Measurements from ENCODE around the gene SHISA9. TPM values are rescaled to one million over a fixed set of nuclear protein-coding genes. Genes with fewer than 3 reads are reported as not detected.
A peak's percentile ranks its signal among the peaks of the same experiment; 100 is the strongest.

The SHISA9 gene
- total RNA-seq, 1 experiment from 2014 or later: not detected

DNA sequence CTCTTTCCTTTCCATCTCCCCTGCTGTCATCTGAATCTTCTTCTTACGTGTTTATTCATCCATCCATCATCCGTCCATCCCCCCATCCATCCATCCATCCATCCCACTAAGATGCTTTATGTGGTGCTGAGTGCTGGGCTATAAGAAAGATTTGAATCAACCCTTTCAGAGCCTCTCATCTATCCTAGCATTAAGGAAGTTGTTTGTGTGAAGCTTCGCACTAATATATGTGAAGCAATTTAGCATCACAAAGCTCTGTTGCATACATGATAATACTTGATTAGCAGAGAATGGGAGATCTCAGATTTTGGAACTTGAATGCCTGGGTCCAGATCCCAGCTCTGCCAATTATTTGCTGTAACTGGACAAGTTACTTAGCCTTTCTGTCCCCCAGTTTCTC, 255.7 kb downstream of the SHISA9 start:
- Histone ChIP-seq H3K9me2 (replicated peaks; ENCODE audit: insufficient read depth, low read length) (no peaks in the 10 kb centered on the region), H3K4me3 (ENCODE audit: low read length) (no peak overlapping the region), H2AFZ (ENCODE audit: low read length) (no peak overlapping the region), H3K36me3 (ENCODE audit: insufficient read depth, low read length) (no peaks in the 10 kb centered on the region), H3K27me3 (ENCODE audit: low read length) (no peaks in the 10 kb centered on the region), H3K9ac (ENCODE audit: low read length) (no peak overlapping the region), H3K27ac (ENCODE audit: low read length) (no peak overlapping the region), H3K79me2 (ENCODE audit: low read length) (no peaks in the 10 kb centered on the region), H3K9me3 (ENCODE audit: low read length) (no peaks in the 10 kb centered on the region), H4K20me1 (ENCODE audit: insufficient read depth, low read depth, low read length) (no peaks in the 10 kb centered on the region), H3K4me1 (ENCODE audit: low read length) (no peaks in the 10 kb centered on the region), H3K4me2 (ENCODE audit: low read depth, low read length, poor library complexity, severe bottlenecking) (no peak overlapping the region)
- DNase-seq: no peak

DNA sequence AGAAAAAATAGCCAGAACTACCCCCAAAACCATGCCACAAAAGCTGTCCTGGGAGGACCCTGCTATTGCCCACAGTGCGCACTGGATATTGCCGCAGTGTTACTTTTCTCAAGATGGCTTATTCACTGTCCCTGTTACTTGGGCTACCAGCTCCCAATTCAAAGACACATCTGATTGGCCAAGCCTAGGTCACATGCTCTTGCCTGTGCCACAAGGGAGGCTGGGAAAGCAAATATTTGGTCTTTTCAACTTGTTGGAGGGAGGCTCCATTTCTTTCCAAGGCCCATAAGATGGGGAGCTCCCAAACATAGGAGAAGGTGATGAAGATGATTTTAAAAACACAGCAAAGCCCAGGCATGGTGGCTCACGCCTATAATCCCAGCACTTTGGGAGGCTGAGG, 257.0 kb downstream of the SHISA9 start:
- no peaks in the 10 kb centered on the region for H3K9me3 ChIP-seq (ENCODE audit: low read length)
- no peaks in the 10 kb centered on the region for H3K27me3 ChIP-seq (ENCODE audit: low read length)
- no peaks in the 10 kb centered on the region for H3K79me2 ChIP-seq (ENCODE audit: low read length)

DNA sequence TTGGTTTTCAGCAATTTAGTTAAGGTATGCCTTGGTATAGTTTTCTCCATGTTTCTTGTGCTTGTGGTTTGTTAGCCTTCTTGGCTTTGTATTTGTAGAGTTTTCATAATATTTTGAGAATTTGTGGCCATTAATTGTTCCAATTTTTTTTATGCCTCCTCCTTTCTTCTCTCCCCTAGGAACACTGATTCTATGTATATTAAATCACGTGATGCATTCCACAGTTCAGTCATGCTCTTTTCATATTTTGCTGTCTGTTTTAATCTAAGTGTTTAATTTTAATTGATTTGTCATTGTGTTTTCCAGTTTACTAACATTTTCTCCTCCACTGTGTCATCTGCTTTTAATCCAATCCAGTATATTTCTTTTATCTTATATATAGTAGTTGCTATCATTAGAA, 263.6 kb downstream of the SHISA9 start:
- H3K4me3 ChIP-seq (ENCODE audit: low read length): no peak overlapping the region
- H3K4me2 ChIP-seq (ENCODE audit: low read depth, low read length, poor library complexity, severe bottlenecking): no peak overlapping the region
- no peaks in the 10 kb centered on the region for H3K79me2 ChIP-seq (ENCODE audit: low read length)
- no peaks in the 10 kb centered on the region for H3K27me3 ChIP-seq (ENCODE audit: low read length)
- H4K20me1 ChIP-seq (ENCODE audit: insufficient read depth, low read depth, low read length): no peaks in the 10 kb centered on the region
- H3K9me3 ChIP-seq (ENCODE audit: low read length): no peaks in the 10 kb centered on the region
- H2AFZ ChIP-seq (ENCODE audit: low read length): no peak overlapping the region
- no peak overlapping the region for H3K27ac ChIP-seq (ENCODE audit: low read length)
- no peaks in the 10 kb centered on the region for H3K4me1 ChIP-seq (ENCODE audit: low read length)
- H3K36me3 ChIP-seq (ENCODE audit: insufficient read depth, low read length): no peaks in the 10 kb centered on the region
- no peak overlapping the region for H3K9ac ChIP-seq (ENCODE audit: low read length)
- no peaks in the 10 kb centered on the region for H3K9me2 ChIP-seq (replicated peaks; ENCODE audit: insufficient read depth, low read length)
- DNase-seq: no peak

More for the DNA sequence above, 257.0 kb downstream of the SHISA9 start:
- no peak for DNase-seq
- no peaks in the 10 kb centered on the region for H3K36me3 ChIP-seq (ENCODE audit: insufficient read depth, low read length)
- no peaks in the 10 kb centered on the region for H3K4me1 ChIP-seq (ENCODE audit: low read length)
- H3K9me2 ChIP-seq (replicated peaks; ENCODE audit: insufficient read depth, low read length): no peaks in the 10 kb centered on the region
- no peak overlapping the region for H2AFZ ChIP-seq (ENCODE audit: low read length)
- H3K27ac ChIP-seq (ENCODE audit: low read length): no peak overlapping the region
- no peak overlapping the region for H3K4me3 ChIP-seq (ENCODE audit: low read length)
- H3K4me2 ChIP-seq (ENCODE audit: low read depth, low read length, poor library complexity, severe bottlenecking): no peak overlapping the region
- no peak overlapping the region for H3K9ac ChIP-seq (ENCODE audit: low read length)
- no peaks in the 10 kb centered on the region for H4K20me1 ChIP-seq (ENCODE audit: insufficient read depth, low read depth, low read length)

DNA sequence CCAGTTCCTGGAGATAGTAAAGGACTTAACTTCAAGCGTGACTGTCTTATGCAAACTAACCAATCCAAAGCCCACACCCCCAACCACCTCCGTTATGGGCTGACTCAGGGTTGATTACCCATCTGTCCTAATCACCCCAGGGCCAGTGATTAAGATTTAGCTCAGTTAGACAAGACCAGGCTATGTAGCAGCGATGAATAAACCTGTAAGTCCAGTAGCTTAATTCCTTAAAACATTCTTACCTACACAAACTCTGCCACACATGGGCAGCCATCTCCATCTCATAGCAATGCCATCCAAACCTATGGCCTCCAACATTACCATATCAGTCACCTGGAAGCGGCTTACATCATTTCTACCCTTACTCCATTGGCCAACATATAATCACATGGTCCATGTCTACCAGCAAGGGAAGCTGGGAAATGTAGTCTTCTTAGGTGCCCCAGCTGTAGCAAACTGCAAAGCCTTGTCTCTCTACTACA, 266.7 kb downstream of the SHISA9 start:
- H3K4me3 ChIP-seq (ENCODE audit: low read length): no peak overlapping the region
- no peak overlapping the region for H3K27ac ChIP-seq (ENCODE audit: low read length)
- no peaks in the 10 kb centered on the region for H3K27me3 ChIP-seq (ENCODE audit: low read length)
- no peaks in the 10 kb centered on the region for H4K20me1 ChIP-seq (ENCODE audit: insufficient read depth, low read depth, low read length)
- H3K4me1 ChIP-seq (ENCODE audit: low read length): no peaks in the 10 kb centered on the region
- H3K4me2 ChIP-seq (ENCODE audit: low read depth, low read length, poor library complexity, severe bottlenecking): no peak overlapping the region
- no peaks in the 10 kb centered on the region for H3K79me2 ChIP-seq (ENCODE audit: low read length)
- no peak overlapping the region for H3K9ac ChIP-seq (ENCODE audit: low read length)
- no peaks in the 10 kb centered on the region for H3K9me2 ChIP-seq (replicated peaks; ENCODE audit: insufficient read depth, low read length)
- DNase-seq: peak; percentile 41
- no peaks in the 10 kb centered on the region for H3K9me3 ChIP-seq (ENCODE audit: low read length)
- H3K36me3 ChIP-seq (ENCODE audit: insufficient read depth, low read length): no peaks in the 10 kb centered on the region
- H2AFZ ChIP-seq (ENCODE audit: low read length): no peak overlapping the region

DNA sequence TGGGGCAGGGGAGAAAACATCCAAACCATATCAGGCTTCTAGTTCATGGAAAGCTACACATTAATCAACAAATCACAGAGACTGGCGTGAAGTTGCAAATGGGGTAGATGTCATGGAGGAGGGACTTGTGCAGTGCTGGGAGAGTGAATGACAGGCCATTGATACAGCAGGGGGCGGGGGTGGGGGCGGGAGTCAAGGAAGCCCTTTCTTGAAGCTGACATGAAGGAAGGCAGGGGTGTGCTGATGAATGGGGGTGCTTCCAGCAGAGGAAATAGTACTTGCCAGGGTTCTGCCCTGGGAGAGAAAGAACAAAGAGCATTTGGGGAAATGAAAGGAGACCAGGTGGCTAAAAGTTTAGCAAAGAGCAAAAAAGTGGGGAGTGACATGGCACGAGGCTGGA, 269.9 kb downstream of the SHISA9 start:
- no peak for DNase-seq

DNA sequence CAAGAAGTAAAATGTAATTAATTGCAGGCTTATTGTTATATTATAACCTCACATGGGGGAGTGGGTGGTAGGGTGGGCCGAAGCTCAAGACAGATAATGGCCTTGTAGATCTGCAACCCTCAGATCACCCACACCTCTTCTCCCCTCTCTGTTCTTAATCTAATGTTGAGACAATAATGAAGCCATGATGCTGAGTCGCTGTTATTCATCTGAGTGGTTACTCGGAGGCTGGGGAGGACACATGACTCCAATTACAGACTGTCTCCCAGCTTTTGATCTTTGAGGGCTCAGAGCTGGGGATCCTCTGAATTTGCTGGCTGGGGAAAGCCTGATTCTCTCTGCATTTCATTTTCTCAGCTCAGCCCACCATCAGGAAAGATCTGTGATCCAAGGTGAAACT, 275.3 kb downstream of the SHISA9 start:
- no peak overlapping the region for H3K9ac ChIP-seq (ENCODE audit: low read length)
- no peak overlapping the region for H3K4me2 ChIP-seq (ENCODE audit: low read depth, low read length, poor library complexity, severe bottlenecking)
- H3K27me3 ChIP-seq (ENCODE audit: low read length): no peaks in the 10 kb centered on the region
- no peak for DNase-seq
- H3K36me3 ChIP-seq (ENCODE audit: insufficient read depth, low read length): no peaks in the 10 kb centered on the region
- H3K9me2 ChIP-seq (replicated peaks; ENCODE audit: insufficient read depth, low read length): no peaks in the 10 kb centered on the region
- no peaks in the 10 kb centered on the region for H3K4me1 ChIP-seq (ENCODE audit: low read length)
- no peaks in the 10 kb centered on the region for H3K79me2 ChIP-seq (ENCODE audit: low read length)
- H4K20me1 ChIP-seq (ENCODE audit: insufficient read depth, low read depth, low read length): no peaks in the 10 kb centered on the region
- H3K27ac ChIP-seq (ENCODE audit: low read length): no peak overlapping the region
- H2AFZ ChIP-seq (ENCODE audit: low read length): no peak overlapping the region
- H3K4me3 ChIP-seq (ENCODE audit: low read length): no peak overlapping the region
- H3K9me3 ChIP-seq (ENCODE audit: low read length): no peaks in the 10 kb centered on the region

More for the DNA sequence above, 269.9 kb downstream of the SHISA9 start:
- H3K4me2 ChIP-seq (ENCODE audit: low read depth, low read length, poor library complexity, severe bottlenecking): no peak overlapping the region
- H3K27ac ChIP-seq (ENCODE audit: low read length): no peak overlapping the region
- no peak overlapping the region for H3K9ac ChIP-seq (ENCODE audit: low read length)
- no peaks in the 10 kb centered on the region for H3K9me2 ChIP-seq (replicated peaks; ENCODE audit: insufficient read depth, low read length)
- no peak overlapping the region for H3K4me3 ChIP-seq (ENCODE audit: low read length)
- no peaks in the 10 kb centered on the region for H3K79me2 ChIP-seq (ENCODE audit: low read length)
- no peaks in the 10 kb centered on the region for H3K4me1 ChIP-seq (ENCODE audit: low read length)
- H4K20me1 ChIP-seq (ENCODE audit: insufficient read depth, low read depth, low read length): no peaks in the 10 kb centered on the region
- no peaks in the 10 kb centered on the region for H3K36me3 ChIP-seq (ENCODE audit: insufficient read depth, low read length)
- no peaks in the 10 kb centered on the region for H3K9me3 ChIP-seq (ENCODE audit: low read length)
- H2AFZ ChIP-seq (ENCODE audit: low read length): no peak overlapping the region
- no peaks in the 10 kb centered on the region for H3K27me3 ChIP-seq (ENCODE audit: low read length)

DNA sequence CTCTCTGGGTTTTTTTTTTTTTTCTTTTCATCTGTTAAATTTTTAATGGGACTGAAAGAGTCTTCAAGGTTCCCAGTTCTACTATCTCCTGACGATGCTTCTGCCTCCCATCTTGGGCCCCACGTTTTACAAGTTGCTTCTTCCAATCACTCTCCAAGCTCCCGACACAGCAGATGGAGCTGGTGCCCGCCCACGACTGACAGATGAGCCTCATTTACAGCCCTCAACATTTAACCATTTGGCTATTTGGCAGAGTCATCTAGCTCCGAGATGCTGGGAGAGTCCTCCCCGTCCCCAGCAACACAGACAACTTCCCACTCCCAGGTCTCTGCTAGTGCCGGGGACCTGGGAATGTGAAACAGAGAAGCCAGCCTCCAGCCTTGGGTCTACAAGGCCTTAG, 276.9 kb downstream of the SHISA9 start:
- Histone ChIP-seq H3K9me3 (ENCODE audit: low read length) (no peaks in the 10 kb centered on the region), H3K4me1 (ENCODE audit: low read length) (no peaks in the 10 kb centered on the region), H3K9ac (ENCODE audit: low read length) (no peak overlapping the region), H3K9me2 (replicated peaks; ENCODE audit: insufficient read depth, low read length) (no peaks in the 10 kb centered on the region), H2AFZ (ENCODE audit: low read length) (no peak overlapping the region), H3K27me3 (ENCODE audit: low read length) (no peaks in the 10 kb centered on the region), H3K4me2 (ENCODE audit: low read depth, low read length, poor library complexity, severe bottlenecking) (no peak overlapping the region), H4K20me1 (ENCODE audit: insufficient read depth, low read depth, low read length) (no peaks in the 10 kb centered on the region), H3K27ac (ENCODE audit: low read length) (no peak overlapping the region), H3K79me2 (ENCODE audit: low read length) (no peaks in the 10 kb centered on the region), H3K4me3 (ENCODE audit: low read length) (no peak overlapping the region), H3K36me3 (ENCODE audit: insufficient read depth, low read length) (no peaks in the 10 kb centered on the region)
- no peak for DNase-seq

DNA sequence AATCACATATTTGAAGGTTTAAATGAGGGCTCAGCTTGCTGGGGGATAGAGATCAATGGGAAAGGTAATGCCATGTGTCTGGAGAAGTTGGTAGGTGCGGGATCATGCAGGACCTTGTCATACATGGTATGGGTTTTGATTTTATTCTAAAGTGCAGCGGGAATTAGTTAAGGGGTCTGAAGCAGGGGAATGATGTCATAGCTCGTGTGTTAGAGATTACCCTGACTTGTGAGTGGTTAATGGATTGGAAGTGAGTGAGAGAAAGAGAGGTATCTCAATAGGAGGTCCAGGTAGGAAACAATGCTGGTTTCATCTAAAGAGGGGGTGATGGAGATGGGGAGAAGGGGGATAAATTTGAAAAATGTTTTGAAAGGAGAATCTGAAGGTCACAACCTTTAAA, 280.0 kb downstream of the SHISA9 start:
- Histone ChIP-seq H3K9ac (ENCODE audit: low read length) (no peak overlapping the region), H3K36me3 (ENCODE audit: insufficient read depth, low read length) (no peaks in the 10 kb centered on the region), H4K20me1 (ENCODE audit: insufficient read depth, low read depth, low read length) (no peaks in the 10 kb centered on the region), H3K4me3 (ENCODE audit: low read length) (no peak overlapping the region), H3K9me2 (replicated peaks; ENCODE audit: insufficient read depth, low read length) (no peaks in the 10 kb centered on the region), H3K4me2 (ENCODE audit: low read depth, low read length, poor library complexity, severe bottlenecking) (no peak overlapping the region), H3K27ac (ENCODE audit: low read length) (no peak overlapping the region), H3K9me3 (ENCODE audit: low read length) (no peaks in the 10 kb centered on the region), H3K4me1 (ENCODE audit: low read length) (no peaks in the 10 kb centered on the region), H2AFZ (ENCODE audit: low read length) (no peak overlapping the region), H3K27me3 (ENCODE audit: low read length) (no peaks in the 10 kb centered on the region), H3K79me2 (ENCODE audit: low read length) (no peaks in the 10 kb centered on the region)
- no peak for DNase-seq

DNA sequence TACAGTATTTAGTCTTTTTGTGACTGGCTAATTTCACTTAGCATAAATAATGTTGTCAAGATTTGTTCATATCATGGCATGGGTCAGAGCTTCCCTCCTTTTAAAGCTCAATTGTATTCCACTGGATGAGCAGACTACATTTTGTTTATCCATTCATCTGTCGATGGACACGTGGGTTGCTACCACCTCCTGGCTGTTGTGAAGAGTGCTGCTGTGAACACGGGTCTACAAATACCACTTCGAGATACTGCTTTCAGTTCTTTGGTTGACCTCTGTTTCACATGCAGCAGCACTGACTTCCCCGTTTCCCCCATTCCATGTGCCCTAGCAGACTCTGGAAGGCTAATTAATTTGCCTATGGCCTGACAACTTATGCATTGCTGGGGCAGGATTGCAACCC, 285.4 kb downstream of the SHISA9 start:
- Histone ChIP-seq H3K4me2 (ENCODE audit: low read depth, low read length, poor library complexity, severe bottlenecking) (no peak overlapping the region), H3K4me3 (ENCODE audit: low read length) (no peak overlapping the region), H3K9ac (ENCODE audit: low read length) (no peak overlapping the region), H3K4me1 (ENCODE audit: low read length) (no peaks in the 10 kb centered on the region), H3K9me2 (replicated peaks; ENCODE audit: insufficient read depth, low read length) (no peaks in the 10 kb centered on the region), H3K36me3 (ENCODE audit: insufficient read depth, low read length) (no peaks in the 10 kb centered on the region), H4K20me1 (ENCODE audit: insufficient read depth, low read depth, low read length) (no peaks in the 10 kb centered on the region), H3K27me3 (ENCODE audit: low read length) (no peaks in the 10 kb centered on the region), H3K27ac (ENCODE audit: low read length) (no peak overlapping the region), H3K9me3 (ENCODE audit: low read length) (no peaks in the 10 kb centered on the region), H2AFZ (ENCODE audit: low read length) (no peak overlapping the region), H3K79me2 (ENCODE audit: low read length) (no peaks in the 10 kb centered on the region)
- no peak for DNase-seq

Data from Karpas-422 (cell line).